Mammary epithelial cell (primary cell): ENCODE measurements around the gene PNPLA6.

Experiments used
- EZH2 ChIP-seq: IDR thresholded peaks from 2 replicates; pipeline ENCODE4 v1.6.1; 2012; ENCODE audit warnings: low read length, inconsistent platforms, borderline replicate concordance
- TF ChIP-seq, protein P1 (sequence below), 2 donors: IDR thresholded peaks in 1 of 2; conservative IDR thresholded peaks in 1 of 2; 2 replicates each; pipeline ENCODE4 v1.5.1; 2011 to 2012; ENCODE audit warnings: inconsistent platforms in 2 of 2, low read length in 2 of 2, mild to moderate bottlenecking in 2 of 2, control low read depth in 1 of 2, low read depth in 1 of 2; ENCODE audit not compliant: insufficient read depth in 1 of 2; ENCODE audit errors: extremely low read depth in 1 of 2

DNA sequence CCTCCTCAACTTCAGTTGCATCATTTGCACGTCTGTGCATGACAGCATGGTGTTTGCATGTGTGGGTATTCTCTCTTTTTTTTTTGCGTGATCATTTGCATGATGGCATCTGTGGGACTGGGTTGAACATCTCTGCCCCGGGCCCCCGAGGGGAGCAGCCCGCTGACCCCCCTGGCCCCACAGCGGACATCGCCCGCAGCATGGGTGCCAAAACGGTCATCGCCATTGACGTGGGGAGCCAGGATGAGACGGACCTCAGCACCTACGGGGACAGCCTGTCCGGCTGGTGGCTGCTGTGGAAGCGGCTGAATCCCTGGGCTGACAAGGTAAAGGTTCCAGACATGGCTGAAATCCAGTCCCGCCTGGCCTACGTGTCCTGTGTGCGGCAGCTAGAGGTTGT, 23.1 kb downstream of the PNPLA6 start:
- TF ChIP-seq, protein P1, sequence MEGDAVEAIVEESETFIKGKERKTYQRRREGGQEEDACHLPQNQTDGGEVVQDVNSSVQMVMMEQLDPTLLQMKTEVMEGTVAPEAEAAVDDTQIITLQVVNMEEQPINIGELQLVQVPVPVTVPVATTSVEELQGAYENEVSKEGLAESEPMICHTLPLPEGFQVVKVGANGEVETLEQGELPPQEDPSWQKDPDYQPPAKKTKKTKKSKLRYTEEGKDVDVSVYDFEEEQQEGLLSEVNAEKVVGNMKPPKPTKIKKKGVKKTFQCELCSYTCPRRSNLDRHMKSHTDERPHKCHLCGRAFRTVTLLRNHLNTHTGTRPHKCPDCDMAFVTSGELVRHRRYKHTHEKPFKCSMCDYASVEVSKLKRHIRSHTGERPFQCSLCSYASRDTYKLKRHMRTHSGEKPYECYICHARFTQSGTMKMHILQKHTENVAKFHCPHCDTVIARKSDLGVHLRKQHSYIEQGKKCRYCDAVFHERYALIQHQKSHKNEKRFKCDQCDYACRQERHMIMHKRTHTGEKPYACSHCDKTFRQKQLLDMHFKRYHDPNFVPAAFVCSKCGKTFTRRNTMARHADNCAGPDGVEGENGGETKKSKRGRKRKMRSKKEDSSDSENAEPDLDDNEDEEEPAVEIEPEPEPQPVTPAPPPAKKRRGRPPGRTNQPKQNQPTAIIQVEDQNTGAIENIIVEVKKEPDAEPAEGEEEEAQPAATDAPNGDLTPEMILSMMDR (conservative IDR thresholded peaks at IDR 0.05 in 1 of 2, IDR thresholded peaks at IDR 0.05 in 1 of 2; ENCODE audit: extremely low read depth in 1 of 2, insufficient read depth in 1 of 2, low read depth in 1 of 2, low read length in 2 of 2) = no peak
- no peak for TF ChIP-seq EZH2
